H9 (cell line): ENCODE results near the gene PIK3CG. TPM values are rescaled to one million over a fixed set of nuclear protein-coding genes. Genes with fewer than 3 reads are reported as not detected.

Source experiments
- DNase-seq: peaks from one replicate; pipeline ENCODE4 v3.0.0-alpha.2; 2017
- H2AFZ ChIP-seq: one replicate; pipeline ENCODE4 v1.6.1; 2013; ENCODE audit warnings: mild to moderate bottlenecking, low read length, control low read depth, moderate library complexity
- H2AK5ac ChIP-seq: 2 replicates; pipeline ENCODE4 v1.6.1; 2013; ENCODE audit warnings: low read length, control low read depth, mixed read lengths; ENCODE audit not compliant: insufficient read length
- H2BK120ac ChIP-seq: one replicate; pipeline ENCODE4 v1.6.1; 2013; ENCODE audit warnings: low read depth, mild to moderate bottlenecking, low read length, control low read depth, inconsistent platforms; ENCODE audit not compliant: poor library complexity, severe bottlenecking
- H2BK12ac ChIP-seq: 2 replicates; pipeline ENCODE4 v1.6.1; 2013; ENCODE audit warnings: low read length, control low read depth, mixed read lengths, low read depth; ENCODE audit not compliant: insufficient read length
- H2BK15ac ChIP-seq: 2 replicates; pipeline ENCODE4 v1.6.1; 2013; ENCODE audit warnings: low read depth, low read length, control low read depth
- H2BK20ac ChIP-seq: one replicate; pipeline ENCODE4 v1.6.1; 2013; ENCODE audit warnings: low read depth, mild to moderate bottlenecking, low read length, control low read depth, inconsistent platforms; ENCODE audit not compliant: poor library complexity, severe bottlenecking
- H2BK5ac ChIP-seq: 2 replicates; pipeline ENCODE4 v1.6.1; 2013; ENCODE audit warnings: low read length, control low read depth, mixed read lengths; ENCODE audit not compliant: insufficient read length
- H3K14ac ChIP-seq: 2 replicates; pipeline ENCODE4 v1.6.1; 2013; ENCODE audit warnings: low read length, control low read depth; ENCODE audit not compliant: insufficient read depth
- H3K18ac ChIP-seq: 2 replicates; pipeline ENCODE4 v1.6.1; 2013; ENCODE audit warnings: low read depth, mild to moderate bottlenecking, mixed read lengths, low read length, control low read depth; ENCODE audit not compliant: insufficient read length
- H3K23ac ChIP-seq: 2 replicates; pipeline ENCODE4 v1.6.1; 2013; ENCODE audit warnings: low read length, control low read depth, mixed read lengths, low read depth; ENCODE audit not compliant: insufficient read length
- H3K23me2 ChIP-seq: 2 replicates; pipeline ENCODE4 v1.6.1; 2013; ENCODE audit warnings: low read depth, mild to moderate bottlenecking, mixed read lengths, low read length, control low read depth; ENCODE audit not compliant: insufficient read length, poor library complexity, severe bottlenecking
- H3K27ac ChIP-seq: 2 replicates; pipeline ENCODE4 v1.5.1; 2013; ENCODE audit warnings: low read length, control low read depth, mixed read lengths, low read depth; ENCODE audit not compliant: insufficient read length
- H3K27me3 ChIP-seq: 2 replicates; pipeline ENCODE4 v1.6.1; 2013; ENCODE audit warnings: low read length, control low read depth, inconsistent platforms; ENCODE audit not compliant: insufficient read depth
- H3K4ac ChIP-seq: 2 replicates; pipeline ENCODE4 v1.6.1; 2013; ENCODE audit warnings: low read depth, mild to moderate bottlenecking, control low read depth, inconsistent platforms, low read length, moderate library complexity
- H3K4me1 ChIP-seq: 2 replicates; pipeline ENCODE4 v1.6.1; 2013; ENCODE audit warnings: low read length, control low read depth, inconsistent platforms; ENCODE audit not compliant: insufficient read depth
- H3K4me2 ChIP-seq: 2 replicates; pipeline ENCODE4 v1.6.1; 2013; ENCODE audit warnings: low read length, control low read depth, mixed read lengths; ENCODE audit not compliant: insufficient read length, insufficient read depth
- H3K56ac ChIP-seq: 2 replicates; pipeline ENCODE4 v1.6.1; 2013; ENCODE audit warnings: low read depth, mild to moderate bottlenecking, mixed read lengths, low read length, control low read depth; ENCODE audit not compliant: insufficient read length
- H3K79me1 ChIP-seq: 2 replicates; pipeline ENCODE4 v1.6.1; 2013; ENCODE audit warnings: low read depth, mild to moderate bottlenecking, moderate library complexity, low read length, control low read depth, inconsistent platforms; ENCODE audit not compliant: insufficient read depth, poor library complexity, severe bottlenecking
- H3K79me2 ChIP-seq: 2 replicates; pipeline ENCODE4 v1.6.1; 2013; ENCODE audit warnings: low read length, control low read depth, inconsistent platforms; ENCODE audit not compliant: insufficient read depth
- H3K9ac ChIP-seq: 2 replicates; pipeline ENCODE4 v1.6.1; 2013; ENCODE audit warnings: low read length, control low read depth, mixed read lengths; ENCODE audit not compliant: insufficient read length; ENCODE audit errors: extremely low read depth
- H3K9me3 ChIP-seq: one replicate; pipeline ENCODE4 v1.6.1; 2013; ENCODE audit warnings: low read depth, low read length, inconsistent platforms; ENCODE audit not compliant: control insufficient read depth
- H3T11ph ChIP-seq: one replicate; pipeline ENCODE4 v1.6.1; 2013; ENCODE audit warnings: mild to moderate bottlenecking, low read length, control low read depth, inconsistent platforms
- H4K20me1 ChIP-seq: one replicate; pipeline ENCODE4 v1.6.1; 2013; ENCODE audit not compliant: control insufficient read depth, insufficient read length, insufficient read depth
- H4K5ac ChIP-seq: 2 replicates; pipeline ENCODE4 v1.6.1; 2013; ENCODE audit warnings: low read depth, mild to moderate bottlenecking, mixed read lengths, low read length, control low read depth; ENCODE audit not compliant: insufficient read length
- H4K8ac ChIP-seq: replicated peaks from 2 replicates; pipeline ENCODE4 v1.6.1; 2013; ENCODE audit warnings: low read length, control low read depth, mixed read lengths, low read depth; ENCODE audit not compliant: insufficient read length
- H4K91ac ChIP-seq: 2 replicates; pipeline ENCODE4 v1.6.1; 2013; ENCODE audit warnings: low read depth, mild to moderate bottlenecking, moderate library complexity, mixed read lengths, low read length, control low read depth; ENCODE audit not compliant: insufficient read length
- H3K27ac Mint-ChIP-seq, 3 experiments: 2 replicates in 2 of 3; 3 replicates in 1 of 3; pipeline ENCODE4 v1.8.0; 2020 to 2021; ENCODE audit warnings: mixed read lengths in 3 of 3, mild to moderate bottlenecking in 1 of 3, moderate library complexity in 1 of 3
- H3K27me3 Mint-ChIP-seq: 2 replicates; pipeline ENCODE4 v1.8.0; 2021; ENCODE audit warnings: low read depth, mild to moderate bottlenecking, moderate library complexity, mixed read lengths
- H3K36me3 Mint-ChIP-seq, 3 experiments: 2 replicates in 2 of 3; 3 replicates in 1 of 3; pipeline ENCODE4 v1.8.0; 2020 to 2021; ENCODE audit warnings: low read depth in 3 of 3, mixed read lengths in 3 of 3; ENCODE audit not compliant: insufficient read depth in 1 of 3
- H3K4me1 Mint-ChIP-seq, 2 experiments: 2 replicates each; pipeline ENCODE4 v1.8.0; 2020; ENCODE audit warnings: mixed read lengths in 2 of 2
- H3K4me3 Mint-ChIP-seq, 2 experiments: 2 replicates in 1 of 2; 3 replicates in 1 of 2; pipeline ENCODE4 v1.8.0; 2020 to 2021; ENCODE audit warnings: mild to moderate bottlenecking in 2 of 2, mixed read lengths in 2 of 2, moderate library complexity in 1 of 2
- H3K9me3 Mint-ChIP-seq, 2 experiments: 2 replicates in 1 of 2; 3 replicates in 1 of 2; pipeline ENCODE4 v1.8.0; 2020; ENCODE audit warnings: mild to moderate bottlenecking in 2 of 2, mixed read lengths in 2 of 2, moderate library complexity in 1 of 2
- CTCF ChIP-seq: fragments of 200-600 bp; sonication (generic); conservative IDR thresholded peaks from 3 replicates; pipeline ENCODE4 v1.8.0; 2021; ENCODE audit warnings: antibody characterized with exemption, mild to moderate bottlenecking
- total RNA-seq: library from RNA; stranded (reverse); gene quantifications from 2 replicates; pipeline ENCODE4 v1.2.1, GENCODE V29; 2021

Gene PIK3CG
- total RNA-seq, 1 experiment from 2014 or later: not detected

GRCh38 chr7:106819546-106819945 is 45.5 kb upstream of the PIK3CG start:
- Histone ChIP-seq H3K4me2 (no peak overlapping the region), H3K18ac (no peak overlapping the region), H3K56ac (no peak overlapping the region), H4K5ac (no peak overlapping the region), H3K4ac (no peak overlapping the region), H4K20me1 (no peaks in the 10 kb centered on the region), H3K23me2 (no peaks in the 10 kb centered on the region), H2BK12ac (no peak overlapping the region), H4K91ac (no peak overlapping the region), H2BK120ac (no peak overlapping the region), H3K9me3 (no peaks in the 10 kb centered on the region), H2AK5ac (no peak overlapping the region), H3K14ac (no peak overlapping the region), H4K8ac (no peak overlapping the region), H2AFZ (no peak overlapping the region), H3K23ac (no peak overlapping the region), H3K79me1 (no peaks in the 10 kb centered on the region), H3K9ac (no peak overlapping the region), H2BK20ac (no peak overlapping the region), H3K27me3 (no peaks in the 10 kb centered on the region), H3K79me2 (no peaks in the 10 kb centered on the region), H2BK15ac (no peak overlapping the region), H3K4me1 (no peaks in the 10 kb centered on the region), H2BK5ac (no peak overlapping the region), H3T11ph (no peak overlapping the region), H3K27ac (no peak overlapping the region)
- H3K36me3 Mint-ChIP-seq: no peaks in the 10 kb centered on the region
- H3K27ac Mint-ChIP-seq: no peak overlapping the region
- H3K9me3 Mint-ChIP-seq: peaks cover 0 to 3% of the 10 kb centered on the region in 2 experiments; a peak in 2 of 5 replicates
- H3K4me1 Mint-ChIP-seq: no peaks in the 10 kb centered on the region
- H3K4me3 Mint-ChIP-seq: no peak overlapping the region
- DNase-seq: no peak
- no peak for TF ChIP-seq CTCF
- H3K27me3 Mint-ChIP-seq: no peaks in the 10 kb centered on the region
